NT2/D1 (cell line): ENCODE data around the gene AGAP5.

Experiments used
- SUZ12 ChIP-seq: IDR thresholded peaks from 2 replicates; pipeline ENCODE4 v1.6.1; 2011; ENCODE audit not compliant: insufficient read length, insufficient read depth; ENCODE audit errors: extremely low read depth
- YY1 ChIP-seq: IDR thresholded peaks from 2 replicates; pipeline ENCODE4 v1.6.1; 2011; ENCODE audit not compliant: insufficient read length, insufficient read depth
- ZNF274 ChIP-seq: IDR thresholded peaks from 2 replicates; pipeline ENCODE4 v1.6.1; 2011; ENCODE audit warnings: mild to moderate bottlenecking, low read depth, low read length

GRCh38 chr10:73625884-73626752, 71.8 kb downstream of the AGAP5 start:
- no peak for TF ChIP-seq ZNF274
- TF ChIP-seq YY1: peak; percentile 79
- no peak for TF ChIP-seq SUZ12
